K562 (cell line): ENCODE results near the gene DSE. TPM values are rescaled to one million over a fixed set of nuclear protein-coding genes. Genes with fewer than 3 reads are reported as not detected.

Experiments used
- ATAC-seq: fragments of 200-7000 bp; cut with Tn5 transposase; 3 replicates; pipeline ENCODE4 v1.9.1; 2020; ENCODE audit warnings: moderate library complexity
- BruUV-seq: library from RNA; stranded (reverse); fragments of 400-500 nt; replicated peaks from 2 replicates; lab custom pipeline; 2021; lab: Mats Ljungman, UMichigan
- CTCF ChIA-PET: fragments of 300-600 bp; formaldehyde crosslinking; extraction: SDS; loops from one replicate; lab custom pipeline; 2021; ENCODE audit warnings: low intra/inter-chr PET ratio; lab: Yijun Ruan, JAX
- POLR2A ChIA-PET: fragments of 300-600, 350-650 bp; sonication (Branson Sonifier 250); formaldehyde crosslinking; extraction: SDS; loops from one replicate; lab custom pipeline; 2021; ENCODE audit warnings: antibody characterized with exemption, inconsistent platforms; lab: Yijun Ruan, JAX
- DNase-seq, 4 experiments: peaks; one replicate each; pipeline versions ENCODE4 v3.0.0 to v3.0.0-alpha.2; 2011 to 2018; ENCODE audit warnings: low spot score in 3 of 4, mixed read lengths in 3 of 4; ENCODE audit errors: extremely low read depth in 1 of 4
- FAIRE-seq: peaks from 2 replicates; lab custom pipeline; 2011; peaks lifted over from hg19 to GRCh38; lab: Jason Lieb, UNC
- H2AFZ ChIP-seq: 2 replicates; pipeline ENCODE4 v1.6.0; 2011; ENCODE audit warnings: low read depth, low read length, control low read depth, inconsistent platforms
- H3K27ac ChIP-seq: fragments of 200-600 bp; 3 replicates; pipeline ENCODE4 v1.8.0; 2011; ENCODE audit warnings: low read depth, mild to moderate bottlenecking, control low read depth, inconsistent platforms, low read length, moderate library complexity, mixed read lengths; ENCODE audit errors: extremely low read depth
- H3K27me3 ChIP-seq, 2 experiments: fragments of 300-600 bp in 1 of 2; 2 replicates in 1 of 2; 3 replicates in 1 of 2; pipeline versions ENCODE4 v1.6.0 to v1.8.0; 2011; ENCODE audit warnings: inconsistent platforms in 2 of 2, low read length in 2 of 2, mild to moderate bottlenecking in 1 of 2, mixed read lengths in 1 of 2, moderate library complexity in 1 of 2; ENCODE audit not compliant: control insufficient read depth in 2 of 2, insufficient read depth in 2 of 2
- H3K36me3 ChIP-seq: fragments of 300-600 bp; 3 replicates; pipeline ENCODE4 v1.8.0; 2011; ENCODE audit warnings: mild to moderate bottlenecking, low read length, inconsistent platforms; ENCODE audit not compliant: control insufficient read depth, insufficient read depth
- H3K4me1 ChIP-seq, 2 experiments: fragments of 200-600 bp in 1 of 2; replicated peaks in 1 of 2; 2 replicates in 1 of 2; 3 replicates in 1 of 2; pipeline versions ENCODE4 v1.5.1 to v1.8.0; 2011; ENCODE audit warnings: inconsistent platforms in 2 of 2, low read length in 2 of 2, mild to moderate bottlenecking in 1 of 2, mixed read lengths in 1 of 2, moderate library complexity in 1 of 2; ENCODE audit not compliant: control insufficient read depth in 2 of 2, insufficient read depth in 2 of 2
- H3K4me2 ChIP-seq: 2 replicates; pipeline ENCODE4 v1.6.1; 2011; ENCODE audit warnings: low read length, control low read depth, inconsistent platforms, mixed read lengths; ENCODE audit not compliant: insufficient read depth
- H3K4me3 ChIP-seq: fragments of 200-600 bp; sonication (generic), shearing (Covaris generic); 2 replicates; pipeline ENCODE4 v1.5.1; 2016; ENCODE audit warnings: control low read depth, inconsistent platforms
- H3K79me2 ChIP-seq: fragments of 200-600 bp; 3 replicates; pipeline ENCODE4 v1.8.0; 2011; ENCODE audit warnings: low read length, inconsistent platforms; ENCODE audit not compliant: control insufficient read depth, insufficient read depth
- H3K9ac ChIP-seq, 2 experiments: 2 replicates each; pipeline versions ENCODE4 v1.6.0 to v1.6.1; 2011; ENCODE audit warnings: low read depth in 2 of 2, low read length in 2 of 2, control low read depth in 1 of 2, inconsistent platforms in 1 of 2, mild to moderate bottlenecking in 1 of 2, mixed read lengths in 1 of 2; ENCODE audit not compliant: insufficient read depth in 1 of 2
- H3K9me1 ChIP-seq: one replicate; pipeline ENCODE4 v1.6.0; 2011; ENCODE audit warnings: inconsistent platforms, mild to moderate bottlenecking, low read length, moderate library complexity; ENCODE audit not compliant: control insufficient read depth, insufficient read depth
- H3K9me3 ChIP-seq: replicated peaks from 2 replicates; pipeline ENCODE4 v1.5.1; 2011; ENCODE audit warnings: low read depth, low read length, inconsistent platforms; ENCODE audit not compliant: control insufficient read depth, insufficient read depth
- H4K20me1 ChIP-seq: replicated peaks from 2 replicates; pipeline ENCODE4 v1.6.1; 2011; ENCODE audit warnings: low read length, inconsistent platforms, mixed read lengths; ENCODE audit not compliant: control insufficient read depth, insufficient read depth
- CBX3 ChIP-seq, 2 experiments: IDR thresholded peaks; 1 replicate in 1 of 2; 2 replicates in 1 of 2; pipeline ENCODE4 v1.6.1; 2012; ENCODE audit warnings: inconsistent platforms in 2 of 2, low read length in 2 of 2, borderline replicate concordance in 1 of 2, control low read depth in 1 of 2
- CTBP1 ChIP-seq: fragments of 450-650 bp; IDR thresholded peaks from 2 replicates; pipeline ENCODE4 v1.6.1; 2016; ENCODE audit warnings: borderline replicate concordance
- FOSL1 ChIP-seq: fragments of 200-800 bp; sonication (Bioruptor generic); conservative IDR thresholded peaks from 2 replicates; pipeline ENCODE4 v1.6.1; 2016; ENCODE audit warnings: missing genetic modification characterization, missing compliant biosample characterization
- NRF1 ChIP-seq, 2 experiments: fragments of 450-650 bp; IDR thresholded peaks in 1 of 2; conservative IDR thresholded peaks in 1 of 2; 2 replicates each; pipeline ENCODE4 v1.6.1; 2014; ENCODE audit warnings: mild to moderate bottlenecking in 2 of 2
- PCBP1 ChIP-seq: fragments of 200-400 bp; formaldehyde crosslinking; IDR thresholded peaks from 2 replicates; pipeline ENCODE4 v1.6.1; 2018; ENCODE audit warnings: mild to moderate bottlenecking, low read depth, low read length; ENCODE audit not compliant: poor library complexity, severe bottlenecking
- SPI1 ChIP-seq: IDR thresholded peaks from 2 replicates; pipeline ENCODE4 v1.6.1; 2011; ENCODE audit warnings: low read depth, low read length, control low read depth, borderline replicate concordance
- ZNF23 ChIP-seq: fragments of 250-450 bp; sonication (Bioruptor Pico); IDR thresholded peaks from 2 replicates; pipeline ENCODE4 v1.4.0; 2020; ENCODE audit warnings: mild to moderate bottlenecking
- ZNF507 ChIP-seq: conservative IDR thresholded peaks from 2 replicates; pipeline ENCODE4 v1.6.1; 2017; ENCODE audit warnings: missing genetic modification characterization, missing compliant biosample characterization
- ZNF696 ChIP-seq: fragments of 250-450 bp; sonication (Bioruptor Pico); conservative IDR thresholded peaks from 2 replicates; pipeline ENCODE4 v1.4.0; 2020; ENCODE audit warnings: mild to moderate bottlenecking, moderate library complexity
- WGBS: fragments of 100-300 bp; shearing (Covaris generic); methylation state at CpG from one replicate; pipeline ENCODE4 v1.1.6; 2016; ENCODE audit warnings: low coverage, mixed read lengths; ENCODE audit not compliant: insufficient coverage; ENCODE audit errors: missing lambda C conversion rate; 5-methylcytosine and 5-hydroxymethylcytosine counted together
- in situ Hi-C: fragments of 300-500 bp; cut with MboI; formaldehyde crosslinking; loops from 4 replicates; pipeline ENCODE4 v1.15.0; 2018; ENCODE audit warnings: inconsistent platforms, mixed read lengths
- intact Hi-C: fragments of 100-400 bp; cut with micrococcal nuclease; formaldehyde crosslinking; loops from 2 replicates; pipeline ENCODE4 v1.14.2; 2022
- polyA plus RNA-seq, 8 experiments: library from polyadenylated mRNA; depleted of rRNA in 4 of 8; stranded (reverse) in 5 of 8; unstranded in 3 of 8; fragments of >200 nt; fragmentation: Nextera tagmentation in 2 of 8; fragmentation: Illumina TruSeq in 1 of 8; extraction: Ambion mirVana in 2 of 8; extraction: Trizol in 1 of 8; gene quantifications; 2 replicates each; pipeline versions ENCODE4 v1.2.1 to v1.2.3, GENCODE V29; 2011 to 2014; ENCODE audit warnings: inconsistent platforms in 1 of 8, missing spikeins in 1 of 8
- total RNA-seq, 7 experiments: library from RNA; depleted of rRNA in 6 of 7; stranded (reverse); fragments of >200 nt in 6 of 7; fragmentation: Illumina TruSeq in 2 of 7; extraction: Trizol in 2 of 7; gene quantifications; 2 replicates each; pipeline versions ENCODE4 v1.2.1 to v1.2.3, GENCODE V29; 2011 to 2021; ENCODE audit warnings: low replicate concordance in 1 of 7
- TF ChIP-seq, protein P1 (sequence below), 2 experiments: fragments of 450-650 bp in 1 of 2; sonication (generic) in 1 of 2; formaldehyde crosslinking in 1 of 2; IDR thresholded peaks in 1 of 2; conservative IDR thresholded peaks in 1 of 2; 2 replicates each; pipeline versions ENCODE4 v1.6.1 to v1.8.1; 2016 to 2023; ENCODE audit warnings: mild to moderate bottlenecking in 2 of 2, moderate library complexity in 2 of 2, inconsistent platforms in 1 of 2, missing genetic modification reagents in 1 of 2
- TF ChIP-seq, protein P2 (sequence below): sonication (generic); formaldehyde crosslinking; IDR thresholded peaks from 2 replicates; pipeline ENCODE4 v1.4.0; 2020; ENCODE audit warnings: mild to moderate bottlenecking, missing genetic modification reagents
- TF ChIP-seq, protein P3 (sequence below): fragments of 450-650 bp; formaldehyde crosslinking; IDR thresholded peaks from 2 replicates; pipeline ENCODE4 v1.4.0; 2020; ENCODE audit warnings: mild to moderate bottlenecking, moderate library complexity
- TF ChIP-seq, protein P4 (sequence below): sonication (generic); formaldehyde crosslinking; IDR thresholded peaks from 2 replicates; pipeline ENCODE4 v1.8.0; 2022; ENCODE audit warnings: missing genetic modification reagents, mild to moderate bottlenecking, moderate library complexity, borderline replicate concordance
- TF ChIP-seq, protein P5 (sequence below): sonication (generic); IDR thresholded peaks from 2 replicates; pipeline ENCODE4 v1.6.1; 2016

The DSE gene
- total and polyA plus RNA-seq, 9 of the 15 experiments (the other 6 are each of a cell fraction or from before 2014, with no cell fraction given), result 0.49 to 1.7 (median 0.79) TPM

DNA sequence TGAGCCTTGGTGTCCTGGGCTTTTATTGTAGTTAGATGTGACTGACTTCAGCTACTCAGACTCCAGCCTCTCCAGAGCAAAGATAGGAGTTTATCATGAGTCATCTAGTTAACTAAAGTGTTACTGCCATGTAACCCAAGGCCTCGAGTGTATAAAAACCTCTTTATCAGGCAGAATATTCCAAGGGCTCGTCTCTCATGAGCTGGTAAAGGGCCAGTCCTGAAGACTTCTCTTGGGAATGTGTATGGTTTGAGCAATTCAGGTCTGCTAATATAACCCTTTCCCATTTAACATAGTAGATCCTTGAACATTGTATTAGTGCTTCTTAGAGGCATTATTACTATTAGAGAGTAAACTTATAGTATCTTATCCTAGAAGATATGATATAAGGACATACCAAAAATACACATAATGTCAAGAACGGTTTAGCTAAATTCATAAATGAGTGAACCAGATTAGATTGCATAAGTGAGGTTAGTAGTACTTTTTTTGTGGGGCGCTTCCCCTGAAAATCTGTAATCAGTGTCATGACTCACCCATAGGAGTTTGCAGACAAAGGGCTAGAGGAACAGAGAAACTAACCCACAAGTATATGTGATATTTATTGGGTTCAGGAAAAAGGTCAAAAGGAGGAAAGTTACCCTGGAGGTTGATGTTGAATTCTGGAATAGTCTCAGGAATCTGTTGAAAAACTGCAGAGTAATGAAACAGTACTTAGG, 16.0 kb downstream of the DSE start:
- Histone ChIP-seq H3K9me1 (no peaks in the 10 kb centered on the region), H3K9me3 (no peaks in the 10 kb centered on the region), H4K20me1 (no peaks in the 10 kb centered on the region), H3K79me2 (no peaks in the 10 kb centered on the region), H3K4me1 (no peaks in the 10 kb centered on the region; a peak in 1 of 5 replicates), H3K4me2 (no peak overlapping the region), H3K4me3 (no peak overlapping the region), H2AFZ (no peak overlapping the region), H3K27ac (no peak overlapping the region), H3K36me3 (no peaks in the 10 kb centered on the region), H3K27me3 (peaks cover 0 to 4% of the 10 kb centered on the region in 2 experiments; a peak in 1 of 5 replicates), H3K9ac (no peak overlapping the region)
- POLR2A ChIA-PET, result no interaction called here
- CTCF ChIA-PET, result no interaction called here
- 4% methylated on average over 4 of the region's 4 CpGs for WGBS
- in situ Hi-C loops (no loop called here), intact Hi-C loops (no loop called here)
- FAIRE-seq (no peak), DNase-seq (no peak), ATAC-seq (no peak)
- BruUV-seq, result no TSS peak
- TF ChIP-seq FOSL1 (tag), result peak; percentile 53; the same call in 1 of the 2 replicates
- TF ChIP-seq ZNF23 (CRISPR knock-in tag), result no peak
- TF ChIP-seq, protein P1, sequence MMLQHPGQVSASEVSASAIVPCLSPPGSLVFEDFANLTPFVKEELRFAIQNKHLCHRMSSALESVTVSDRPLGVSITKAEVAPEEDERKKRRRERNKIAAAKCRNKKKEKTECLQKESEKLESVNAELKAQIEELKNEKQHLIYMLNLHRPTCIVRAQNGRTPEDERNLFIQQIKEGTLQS (IDR thresholded peaks at IDR 0.05), result 0 out of 2 replicates have a peak, but pooled peaks have one; percentile 16
- TF ChIP-seq, protein P1 (CRISPR knock-in tag; conservative IDR thresholded peaks at IDR 0.05), result no peak
- TF ChIP-seq, protein P2, sequence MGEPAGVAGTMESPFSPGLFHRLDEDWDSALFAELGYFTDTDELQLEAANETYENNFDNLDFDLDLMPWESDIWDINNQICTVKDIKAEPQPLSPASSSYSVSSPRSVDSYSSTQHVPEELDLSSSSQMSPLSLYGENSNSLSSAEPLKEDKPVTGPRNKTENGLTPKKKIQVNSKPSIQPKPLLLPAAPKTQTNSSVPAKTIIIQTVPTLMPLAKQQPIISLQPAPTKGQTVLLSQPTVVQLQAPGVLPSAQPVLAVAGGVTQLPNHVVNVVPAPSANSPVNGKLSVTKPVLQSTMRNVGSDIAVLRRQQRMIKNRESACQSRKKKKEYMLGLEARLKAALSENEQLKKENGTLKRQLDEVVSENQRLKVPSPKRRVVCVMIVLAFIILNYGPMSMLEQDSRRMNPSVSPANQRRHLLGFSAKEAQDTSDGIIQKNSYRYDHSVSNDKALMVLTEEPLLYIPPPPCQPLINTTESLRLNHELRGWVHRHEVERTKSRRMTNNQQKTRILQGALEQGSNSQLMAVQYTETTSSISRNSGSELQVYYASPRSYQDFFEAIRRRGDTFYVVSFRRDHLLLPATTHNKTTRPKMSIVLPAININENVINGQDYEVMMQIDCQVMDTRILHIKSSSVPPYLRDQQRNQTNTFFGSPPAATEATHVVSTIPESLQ, result no peak
- no peak for TF ChIP-seq PCBP1
- TF ChIP-seq CTBP1, result no peak
- TF ChIP-seq ZNF696 (CRISPR knock-in tag), result no peak
- TF ChIP-seq SPI1, result no peak
- TF ChIP-seq, protein P3, sequence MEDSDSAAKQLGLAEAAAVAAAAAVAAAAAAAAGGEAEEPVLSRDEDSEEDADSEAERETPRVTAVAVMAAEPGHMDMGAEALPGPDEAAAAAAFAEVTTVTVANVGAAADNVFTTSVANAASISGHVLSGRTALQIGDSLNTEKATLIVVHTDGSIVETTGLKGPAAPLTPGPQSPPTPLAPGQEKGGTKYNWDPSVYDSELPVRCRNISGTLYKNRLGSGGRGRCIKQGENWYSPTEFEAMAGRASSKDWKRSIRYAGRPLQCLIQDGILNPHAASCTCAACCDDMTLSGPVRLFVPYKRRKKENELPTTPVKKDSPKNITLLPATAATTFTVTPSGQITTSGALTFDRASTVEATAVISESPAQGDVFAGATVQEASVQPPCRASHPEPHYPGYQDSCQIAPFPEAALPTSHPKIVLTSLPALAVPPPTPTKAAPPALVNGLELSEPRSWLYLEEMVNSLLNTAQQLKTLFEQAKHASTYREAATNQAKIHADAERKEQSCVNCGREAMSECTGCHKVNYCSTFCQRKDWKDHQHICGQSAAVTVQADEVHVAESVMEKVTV (CRISPR knock-in tag), result no peak
- TF ChIP-seq, protein P4, sequence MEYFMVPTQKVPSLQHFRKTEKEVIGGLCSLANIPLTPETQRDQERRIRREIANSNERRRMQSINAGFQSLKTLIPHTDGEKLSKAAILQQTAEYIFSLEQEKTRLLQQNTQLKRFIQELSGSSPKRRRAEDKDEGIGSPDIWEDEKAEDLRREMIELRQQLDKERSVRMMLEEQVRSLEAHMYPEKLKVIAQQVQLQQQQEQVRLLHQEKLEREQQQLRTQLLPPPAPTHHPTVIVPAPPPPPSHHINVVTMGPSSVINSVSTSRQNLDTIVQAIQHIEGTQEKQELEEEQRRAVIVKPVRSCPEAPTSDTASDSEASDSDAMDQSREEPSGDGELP (CRISPR knock-in tag), result no peak
- no peak for TF ChIP-seq CBX3 (IDR thresholded peaks at IDR 0.05; ENCODE audit: borderline replicate concordance in 1 of 2, low read length in 2 of 2)
- TF ChIP-seq NRF1 (conservative IDR thresholded peaks at IDR 0.05 in 1 of 2, IDR thresholded peaks at IDR 0.05 in 1 of 2), result no peak
- no peak for TF ChIP-seq ZNF507 (tag)
- TF ChIP-seq, protein P5, sequence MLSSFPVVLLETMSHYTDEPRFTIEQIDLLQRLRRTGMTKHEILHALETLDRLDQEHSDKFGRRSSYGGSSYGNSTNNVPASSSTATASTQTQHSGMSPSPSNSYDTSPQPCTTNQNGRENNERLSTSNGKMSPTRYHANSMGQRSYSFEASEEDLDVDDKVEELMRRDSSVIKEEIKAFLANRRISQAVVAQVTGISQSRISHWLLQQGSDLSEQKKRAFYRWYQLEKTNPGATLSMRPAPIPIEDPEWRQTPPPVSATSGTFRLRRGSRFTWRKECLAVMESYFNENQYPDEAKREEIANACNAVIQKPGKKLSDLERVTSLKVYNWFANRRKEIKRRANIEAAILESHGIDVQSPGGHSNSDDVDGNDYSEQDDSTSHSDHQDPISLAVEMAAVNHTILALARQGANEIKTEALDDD, result peak; percentile 78
